ENCODE data around the gene APC2.
A peak's percentile ranks its signal among the peaks of the same experiment; 100 is the strongest.
"Not testable (repeated sequence)": the region's sequence is repeated elsewhere in the genome, so short reads cannot be mapped to it uniquely, and the experiment has no call there.

APC2 gene

GRCh38 chr19:1497578-1498235, 47.8 kb downstream of the APC2 start:
- no peak for DNase-seq

- DNase-seq = not testable (repeated sequence)
These were observed 49.3 kb downstream of the APC2 start for GRCh38 chr19:1499231-1499630.

- DNase-seq = no peak
These were observed 51.3 kb downstream of the APC2 start for GRCh38 chr19:1501200-1501595.

GRCh38 chr19:1502433-1503088, 52.6 kb downstream of the APC2 start:
- DNase-seq = no peak

- peak; percentile 27 to 64 for DNase-seq
These were observed 53.4 kb downstream of the APC2 start for GRCh38 chr19:1503089-1503924.

GRCh38 chr19:1503925-1504773, 54.2 kb downstream of the APC2 start:
- no peak for DNase-seq

- no peak for DNase-seq
These were observed 55.1 kb downstream of the APC2 start for GRCh38 chr19:1505012-1505411.

GRCh38 chr19:1505991-1506881, 56.3 kb downstream of the APC2 start:
- DNase-seq = no peak

GRCh38 chr19:1507192-1507660, 57.3 kb downstream of the APC2 start:
- DNase-seq = no peak

- DNase-seq = peak; percentile 98 to 99
These were observed 58.0 kb downstream of the APC2 start for GRCh38 chr19:1507763-1508506.

GRCh38 chr19:1508507-1508856, 58.6 kb downstream of the APC2 start:
- DNase-seq = no peak

GRCh38 chr19:1509602-1510441, 59.9 kb downstream of the APC2 start:
- no peak for DNase-seq

- DNase-seq = no peak
These were observed 60.5 kb downstream of the APC2 start for GRCh38 chr19:1510442-1510806.

- no peak for DNase-seq
These were observed 60.9 kb downstream of the APC2 start for GRCh38 chr19:1510807-1511206.

- DNase-seq = no peak
These were observed 61.7 kb downstream of the APC2 start for GRCh38 chr19:1511318-1512317.

GRCh38 chr19:1512671-1513498, 63.0 kb downstream of the APC2 start, which contains the start of gene ADAMTSL5:
TSS of gene ADAMTSL5 (minus strand) at chr19:1513019. CDS start at chr19:1510943, 2,076 bp downstream.
- no peak for DNase-seq

GRCh38 chr19:1513499-1514294, 63.8 kb downstream of the APC2 start:
- no peak for DNase-seq

All from NCI-H446 (cell line).